Caco-2 (cell line): ENCODE data around the gene PARVG. TPM values are rescaled to one million over a fixed set of nuclear protein-coding genes. Genes with fewer than 3 reads are reported as not detected.

Source experiments
- BruUV-seq: library from RNA; stranded (reverse); fragments of 400-500 nt; replicated peaks from 2 replicates; lab custom pipeline; 2021; lab: Mats Ljungman, UMichigan
- CTCF ChIA-PET: fragments of 300-600 bp; sonication (Branson Sonifier 250); formaldehyde crosslinking; loops from one replicate; lab custom pipeline; 2022; ENCODE audit warnings: antibody characterized with exemption; lab: Charles Lee
- POLR2A ChIA-PET: fragments of 300-600 bp; sonication (Branson Sonifier 250); formaldehyde crosslinking; loops from one replicate; lab custom pipeline; 2022; ENCODE audit warnings: antibody characterized with exemption; lab: Charles Lee
- DNase-seq, 2 experiments: peaks; one replicate each; pipeline versions ENCODE4 v3.0.0 to v3.0.0-alpha.2; 2020 to 2022
- H3K27me3 ChIP-seq: replicated peaks from 2 replicates; pipeline ENCODE4 v1.6.0; 2011; ENCODE audit warnings: low read length; ENCODE audit not compliant: control insufficient read depth, insufficient read depth
- H3K36me3 ChIP-seq: 2 replicates; pipeline ENCODE4 v1.5.1; 2011; ENCODE audit warnings: low read length; ENCODE audit not compliant: control insufficient read depth, insufficient read depth
- H3K4me1 ChIP-seq: fragments of 250-450 bp; sonication (Bioruptor Pico); 2 replicates; pipeline ENCODE4 v1.5.1; 2020; ENCODE audit warnings: mild to moderate bottlenecking
- H3K4me3 ChIP-seq: 2 replicates; pipeline ENCODE4 v1.5.1; 2011; ENCODE audit warnings: low read depth, mild to moderate bottlenecking, control low read depth, low read length
- H3K9me3 ChIP-seq: fragments of 250-450 bp; sonication (Bioruptor Pico); 2 replicates; pipeline ENCODE4 v1.5.1; 2020; ENCODE audit warnings: mild to moderate bottlenecking, moderate library complexity
- H3K27ac Mint-ChIP-seq: one replicate; pipeline ENCODE4 v1.8.0; 2022; ENCODE audit warnings: mixed read lengths; ENCODE audit not compliant: unreplicated experiment
- H3K27me3 Mint-ChIP-seq: one replicate; pipeline ENCODE4 v1.8.0; 2022; ENCODE audit warnings: mixed read lengths; ENCODE audit not compliant: insufficient read depth, unreplicated experiment
- H3K36me3 Mint-ChIP-seq: one replicate; pipeline ENCODE4 v1.8.0; 2022; ENCODE audit warnings: mild to moderate bottlenecking, mixed read lengths; ENCODE audit not compliant: insufficient read depth, unreplicated experiment
- H3K4me1 Mint-ChIP-seq: one replicate; pipeline ENCODE4 v1.8.0; 2022; ENCODE audit warnings: low read depth, mixed read lengths; ENCODE audit not compliant: unreplicated experiment
- H3K4me3 Mint-ChIP-seq: one replicate; pipeline ENCODE4 v1.8.0; 2022; ENCODE audit warnings: mild to moderate bottlenecking, moderate library complexity, mixed read lengths; ENCODE audit not compliant: unreplicated experiment
- H3K9me3 Mint-ChIP-seq: one replicate; pipeline ENCODE4 v1.8.0; 2022; ENCODE audit warnings: mixed read lengths; ENCODE audit not compliant: unreplicated experiment
- intact Hi-C: fragments of 100-400 bp; cut with micrococcal nuclease; formaldehyde crosslinking; loops from one replicate; pipeline ENCODE4 v1.10.0; 2022; ENCODE audit not compliant: unreplicated experiment
- total RNA-seq: library from RNA; stranded (reverse); gene quantifications from 2 replicates; pipeline ENCODE4 v1.2.3, GENCODE V29; 2022
- TF ChIP-seq, protein P1 (sequence below), 2 experiments: fragments of 200-600 bp in 1 of 2; IDR thresholded peaks; 1 replicate in 1 of 2; 2 replicates in 1 of 2; pipeline versions ENCODE4 v1.5.1 to v1.8.0; 2011 to 2022; ENCODE audit warnings: antibody characterized with exemption in 1 of 2, control low read depth in 1 of 2, inconsistent platforms in 1 of 2, low read depth in 1 of 2, low read length in 1 of 2, mild to moderate bottlenecking in 1 of 2, moderate library complexity in 1 of 2; ENCODE audit not compliant: insufficient read depth in 1 of 2, severe bottlenecking in 1 of 2, unreplicated experiment in 1 of 2

Gene PARVG
- total RNA-seq, 1 experiment from 2014 or later, result not detected

DNA sequence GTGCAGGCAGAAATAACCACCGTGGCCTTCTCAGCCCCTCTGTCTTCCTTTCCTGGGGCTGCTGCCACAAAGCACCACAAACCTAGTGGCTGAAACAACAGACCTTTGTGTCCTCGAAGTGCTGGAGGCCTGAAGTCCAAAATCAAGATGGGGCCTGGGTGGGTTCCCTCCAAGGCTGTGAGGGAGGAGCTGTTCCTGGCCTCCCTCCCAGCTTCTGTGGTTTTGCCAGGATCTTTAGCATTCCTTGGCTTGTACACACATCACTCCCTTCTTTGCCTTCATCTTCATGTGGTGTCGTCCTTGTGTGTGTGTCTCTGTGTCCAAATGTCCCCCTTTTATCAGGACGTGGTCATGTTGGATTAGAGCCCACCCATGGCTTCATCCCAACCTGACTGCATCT is 29.0 kb upstream of the PARVG start:
- Histone ChIP-seq H3K9me3 (no peaks in the 10 kb centered on the region), H3K36me3 (no peaks in the 10 kb centered on the region), H3K4me3 (no peak overlapping the region), H3K27me3 (no peaks in the 10 kb centered on the region), H3K4me1 (no peaks in the 10 kb centered on the region)
- H3K36me3 Mint-ChIP-seq, result no peaks in the 10 kb centered on the region
- H3K4me1 Mint-ChIP-seq, result no peaks in the 10 kb centered on the region
- H3K9me3 Mint-ChIP-seq, result no peaks in the 10 kb centered on the region
- DNase-seq, result no peak
- intact Hi-C loops, result no loop called here
- CTCF ChIA-PET, result no interaction called here
- no peak overlapping the region for H3K27ac Mint-ChIP-seq
- POLR2A ChIA-PET, result no interaction called here
- no peak overlapping the region for H3K4me3 Mint-ChIP-seq
- BruUV-seq, result no TSS peak
- H3K27me3 Mint-ChIP-seq, result no peaks in the 10 kb centered on the region
- TF ChIP-seq, protein P1, sequence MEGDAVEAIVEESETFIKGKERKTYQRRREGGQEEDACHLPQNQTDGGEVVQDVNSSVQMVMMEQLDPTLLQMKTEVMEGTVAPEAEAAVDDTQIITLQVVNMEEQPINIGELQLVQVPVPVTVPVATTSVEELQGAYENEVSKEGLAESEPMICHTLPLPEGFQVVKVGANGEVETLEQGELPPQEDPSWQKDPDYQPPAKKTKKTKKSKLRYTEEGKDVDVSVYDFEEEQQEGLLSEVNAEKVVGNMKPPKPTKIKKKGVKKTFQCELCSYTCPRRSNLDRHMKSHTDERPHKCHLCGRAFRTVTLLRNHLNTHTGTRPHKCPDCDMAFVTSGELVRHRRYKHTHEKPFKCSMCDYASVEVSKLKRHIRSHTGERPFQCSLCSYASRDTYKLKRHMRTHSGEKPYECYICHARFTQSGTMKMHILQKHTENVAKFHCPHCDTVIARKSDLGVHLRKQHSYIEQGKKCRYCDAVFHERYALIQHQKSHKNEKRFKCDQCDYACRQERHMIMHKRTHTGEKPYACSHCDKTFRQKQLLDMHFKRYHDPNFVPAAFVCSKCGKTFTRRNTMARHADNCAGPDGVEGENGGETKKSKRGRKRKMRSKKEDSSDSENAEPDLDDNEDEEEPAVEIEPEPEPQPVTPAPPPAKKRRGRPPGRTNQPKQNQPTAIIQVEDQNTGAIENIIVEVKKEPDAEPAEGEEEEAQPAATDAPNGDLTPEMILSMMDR (IDR thresholded peaks at IDR 0.05; ENCODE audit: insufficient read depth in 1 of 2, low read depth in 1 of 2, low read length in 1 of 2, severe bottlenecking in 1 of 2, unreplicated experiment in 1 of 2), result no peak

DNA sequence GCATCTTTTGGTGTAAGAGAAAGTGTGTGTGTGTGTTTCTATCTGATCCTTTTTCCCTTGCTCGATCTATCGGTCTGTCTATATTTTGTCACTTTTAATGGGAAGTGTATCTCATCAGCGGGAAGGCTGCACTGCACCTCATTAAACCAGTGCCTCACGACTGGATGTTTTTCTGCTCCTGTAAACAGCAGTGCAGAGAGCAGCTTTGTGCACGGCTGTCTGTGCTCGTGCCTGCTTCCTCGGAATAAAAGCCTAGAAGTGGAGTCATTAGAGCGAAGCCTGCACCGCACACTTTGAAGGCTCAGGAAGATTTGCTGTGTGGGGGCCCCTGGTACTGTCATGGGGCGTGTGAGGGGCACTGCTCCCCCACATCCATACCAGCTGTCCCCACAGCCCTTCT is 27.0 kb upstream of the PARVG start:
- no TSS peak for BruUV-seq
- CTCF ChIA-PET, result no interaction called here
- DNase-seq, result no peak
- Mint-ChIP-seq H3K9me3 (no peaks in the 10 kb centered on the region), H3K27ac (no peak overlapping the region), H3K4me3 (no peak overlapping the region), H3K4me1 (no peaks in the 10 kb centered on the region), H3K36me3 (no peaks in the 10 kb centered on the region), H3K27me3 (no peaks in the 10 kb centered on the region)
- TF ChIP-seq, protein P1 (IDR thresholded peaks at IDR 0.05; ENCODE audit: insufficient read depth in 1 of 2, low read depth in 1 of 2, low read length in 1 of 2, severe bottlenecking in 1 of 2, unreplicated experiment in 1 of 2), result no peak
- Histone ChIP-seq H3K9me3 (no peaks in the 10 kb centered on the region), H3K36me3 (no peaks in the 10 kb centered on the region), H3K4me3 (no peak overlapping the region), H3K4me1 (no peaks in the 10 kb centered on the region), H3K27me3 (no peaks in the 10 kb centered on the region)
- POLR2A ChIA-PET, result no interaction called here
- intact Hi-C loops, result no loop called here

DNA sequence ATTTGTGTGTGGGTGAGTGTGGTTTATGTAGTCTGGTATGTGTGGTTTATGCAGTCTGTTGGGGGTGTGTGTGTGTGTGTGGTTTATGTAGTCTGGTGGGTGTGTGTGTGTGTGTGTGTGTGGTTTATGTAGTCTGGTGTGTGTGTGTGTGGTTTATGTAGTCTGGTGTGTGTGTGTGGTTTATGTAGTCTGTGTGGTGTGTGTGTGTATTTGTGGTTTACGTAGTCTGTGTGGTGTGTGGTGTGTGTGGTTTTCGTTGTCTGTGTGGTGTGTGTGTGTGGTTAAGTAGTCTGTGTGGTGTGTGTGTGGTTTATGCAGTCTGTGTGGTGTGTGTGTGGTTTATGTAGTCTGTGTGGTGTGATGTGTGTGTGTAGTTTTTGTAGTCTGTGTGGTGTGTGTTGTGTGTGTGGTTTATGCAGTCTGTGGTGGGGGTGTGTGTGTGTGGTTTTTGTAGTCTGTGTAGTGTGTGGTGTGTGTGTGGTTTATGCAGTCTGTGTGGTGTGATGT is 26.2 kb upstream of the PARVG start:
- intact Hi-C loops, result no loop called here
- Mint-ChIP-seq H3K36me3 (no peaks in the 10 kb centered on the region), H3K4me1 (no peaks in the 10 kb centered on the region), H3K27me3 (no peaks in the 10 kb centered on the region), H3K4me3 (no peak overlapping the region), H3K9me3 (no peaks in the 10 kb centered on the region), H3K27ac (no peak overlapping the region)
- Histone ChIP-seq H3K9me3 (no peaks in the 10 kb centered on the region), H3K36me3 (no peaks in the 10 kb centered on the region), H3K4me3 (no peak overlapping the region), H3K4me1 (no peaks in the 10 kb centered on the region), H3K27me3 (no peaks in the 10 kb centered on the region)
- TF ChIP-seq, protein P1 (IDR thresholded peaks at IDR 0.05; ENCODE audit: insufficient read depth in 1 of 2, low read depth in 1 of 2, low read length in 1 of 2, severe bottlenecking in 1 of 2, unreplicated experiment in 1 of 2), result no peak
- POLR2A ChIA-PET, result no interaction called here
- DNase-seq, result no peak
- CTCF ChIA-PET, result no interaction called here
- no TSS peak for BruUV-seq
